HepG2 (cell line): ENCODE results near the gene THSD4. TPM values are rescaled to one million over a fixed set of nuclear protein-coding genes. Genes with fewer than 3 reads are reported as not detected.

Experiments
- ATAC-seq: fragments of 200-7000 bp; cut with Tn5 transposase; 3 replicates; pipeline ENCODE4 v1.9.1; 2020; ENCODE audit warnings: mild to moderate bottlenecking, moderate library complexity
- BruUV-seq: library from RNA; stranded (reverse); fragments of 400-500 nt; replicated peaks from 2 replicates; lab custom pipeline; 2021; lab: Mats Ljungman, UMichigan
- CTCF ChIA-PET: fragments of 300-600 bp; formaldehyde crosslinking; extraction: SDS; loops from one replicate; lab custom pipeline; 2021; ENCODE audit warnings: low total read pairs, inconsistent platforms, low intra/inter-chr PET ratio; lab: Yijun Ruan, JAX
- POLR2A ChIA-PET: fragments of 350-600 bp; sonication (Branson Sonifier 250); formaldehyde crosslinking; loops from one replicate; lab custom pipeline; 2020; ENCODE audit warnings: antibody characterized with exemption, inconsistent platforms; lab: Yijun Ruan, JAX
- DNase-seq: peaks from one replicate; pipeline ENCODE4 v3.0.0-alpha.2; 2015; ENCODE audit warnings: low spot score
- FAIRE-seq: peaks from 3 replicates; lab custom pipeline; 2011; peaks lifted over from hg19 to GRCh38; lab: Jason Lieb, UNC
- H2AFZ ChIP-seq: one replicate; pipeline ENCODE4 v1.6.1; 2011; ENCODE audit warnings: low read length, inconsistent platforms
- H3K27ac ChIP-seq: fragments of 300-600 bp; 3 replicates; pipeline ENCODE4 v1.8.0; 2011; ENCODE audit warnings: mixed run types, mild to moderate bottlenecking, mixed read lengths, low read length, inconsistent platforms; ENCODE audit not compliant: insufficient read depth; ENCODE audit errors: extremely low read length
- H3K27me3 ChIP-seq, 2 experiments: fragments of 200-600 bp in 1 of 2; 2 replicates in 1 of 2; 3 replicates in 1 of 2; pipeline versions ENCODE4 v1.6.0 to v1.8.0; 2011; ENCODE audit warnings: low read length in 2 of 2, mild to moderate bottlenecking in 2 of 2, moderate library complexity in 2 of 2, inconsistent platforms in 1 of 2; ENCODE audit not compliant: insufficient read depth in 2 of 2, control insufficient read depth in 1 of 2
- H3K36me3 ChIP-seq, 2 experiments: fragments of 200-600 bp in 1 of 2; replicated peaks in 1 of 2; 2 replicates in 1 of 2; 3 replicates in 1 of 2; pipeline versions ENCODE4 v1.5.1 to v1.8.0; 2011; ENCODE audit warnings: low read length in 2 of 2, inconsistent platforms in 1 of 2; ENCODE audit not compliant: insufficient read depth in 2 of 2, control insufficient read depth in 1 of 2
- H3K4me1 ChIP-seq: 2 replicates; pipeline ENCODE4 v1.5.1; 2012; ENCODE audit warnings: low read length, inconsistent platforms; ENCODE audit not compliant: insufficient read depth
- H3K4me2 ChIP-seq: 2 replicates; pipeline ENCODE4 v1.6.0; 2011; ENCODE audit warnings: low read depth, low read length, inconsistent platforms
- H3K4me3 ChIP-seq, 3 experiments: fragments of 200-600 bp in 1 of 3; sonication (generic), shearing (Covaris generic) in 1 of 3; replicated peaks in 1 of 3; 2 replicates each; pipeline ENCODE4 v1.5.1; 2011 to 2016; ENCODE audit warnings: low read length in 3 of 3, inconsistent platforms in 2 of 3, low read depth in 2 of 3, mild to moderate bottlenecking in 2 of 3, control low read depth in 1 of 3, mixed read lengths in 1 of 3; ENCODE audit not compliant: insufficient read depth in 1 of 3
- H3K79me2 ChIP-seq: one replicate; pipeline ENCODE4 v1.6.1; 2011; ENCODE audit warnings: low read length, inconsistent platforms; ENCODE audit not compliant: insufficient read depth
- H3K9ac ChIP-seq: 2 replicates; pipeline ENCODE4 v1.6.0; 2011; ENCODE audit warnings: mild to moderate bottlenecking, low read depth, low read length, inconsistent platforms; ENCODE audit not compliant: insufficient read depth
- H3K9me3 ChIP-seq: 2 replicates; pipeline ENCODE4 v1.5.1; 2012; ENCODE audit warnings: mild to moderate bottlenecking, low read length
- H4K20me1 ChIP-seq: 2 replicates; pipeline ENCODE4 v1.6.0; 2011; ENCODE audit warnings: inconsistent platforms, mild to moderate bottlenecking, low read length, moderate library complexity; ENCODE audit not compliant: insufficient read depth
- AFF4 ChIP-seq: sonication (generic); formaldehyde crosslinking; IDR thresholded peaks from 2 replicates; pipeline ENCODE4 v1.4.0; 2020; ENCODE audit warnings: missing genetic modification reagents
- ONECUT2 ChIP-seq: sonication (generic); formaldehyde crosslinking; IDR thresholded peaks from 2 replicates; pipeline ENCODE4 v1.4.0; 2020; ENCODE audit warnings: missing genetic modification reagents
- ZBTB2 ChIP-seq: sonication (generic); formaldehyde crosslinking; IDR thresholded peaks from 2 replicates; pipeline ENCODE4 v1.8.0; 2022; ENCODE audit warnings: low read depth, missing genetic modification reagents
- ZNF124 ChIP-seq: sonication (generic); formaldehyde crosslinking; IDR thresholded peaks from 2 replicates; pipeline ENCODE4 v1.4.0; 2020; ENCODE audit warnings: missing genetic modification reagents
- ZNF839 ChIP-seq: sonication (generic); formaldehyde crosslinking; IDR thresholded peaks from 2 replicates; pipeline ENCODE4 v1.4.0; 2020; ENCODE audit warnings: missing genetic modification reagents, mild to moderate bottlenecking, borderline replicate concordance
- WGBS: methylation state at CpG from one replicate; pipeline ENCODE4 v1.1.6; 2017; ENCODE audit warnings: low lambda C conversion rate; 5-methylcytosine and 5-hydroxymethylcytosine counted together
- in situ Hi-C: cut with HindIII; loops from 2 replicates; pipeline ENCODE4 v1.10.0; 2017; ENCODE audit warnings: low pct_unique_long_range_greater_than_20kb; ENCODE audit not compliant: extremely low pct_ligation_motif_present
- intact Hi-C: fragments of 100-400 bp; cut with micrococcal nuclease; formaldehyde crosslinking; loops from one replicate; pipeline ENCODE4 v1.10.0; 2022; ENCODE audit not compliant: unreplicated experiment
- polyA plus RNA-seq, 8 experiments: library from polyadenylated mRNA; depleted of rRNA in 3 of 8; stranded (reverse) in 7 of 8; unstranded in 1 of 8; fragments of >200 nt; fragmentation: Illumina TruSeq in 4 of 8; extraction: Trizol in 4 of 8; gene quantifications; 2 replicates each; pipeline versions ENCODE4 v1.2.1 to v1.2.3, GENCODE V29; 2011 to 2016; ENCODE audit warnings: low read depth in 4 of 8, missing spikeins in 1 of 8, mixed read lengths in 1 of 8; ENCODE audit not compliant: insufficient read depth in 1 of 8
- total RNA-seq, 5 experiments: library from RNA; depleted of rRNA; stranded (reverse); fragments of >200 nt; fragmentation: Illumina TruSeq; extraction: Trizol; gene quantifications; 2 replicates each; pipeline ENCODE4 v1.2.3, GENCODE V29; 2016; ENCODE audit warnings: low read depth in 1 of 5
- TF ChIP-seq, protein P1 (sequence below): sonication (generic); formaldehyde crosslinking; conservative IDR thresholded peaks from 2 replicates; pipeline ENCODE4 v1.4.0; 2020; ENCODE audit warnings: mild to moderate bottlenecking, missing genetic modification reagents, moderate library complexity

Gene THSD4
- total and polyA plus RNA-seq, 2 of the 13 experiments (the other 11 are each of a cell fraction or from before 2014, with no cell fraction given): 0.07 to 0.21 TPM

GRCh38 chr15:71456811-71457210, 341.5 kb downstream of the THSD4 start:
- Histone ChIP-seq H3K79me2 (no peaks in the 10 kb centered on the region), H3K27me3 (peaks cover 0 to 3% of the 10 kb centered on the region in 2 experiments; a peak in 2 of 5 replicates), H3K36me3 (no peaks in the 10 kb centered on the region), H2AFZ (no peak overlapping the region), H3K4me3 (no peak overlapping the region), H4K20me1 (no peaks in the 10 kb centered on the region), H3K4me1 (peaks cover 40% of the 10 kb centered on the region), H3K9ac (no peak overlapping the region), H3K4me2 (no peak overlapping the region), H3K27ac (no peak overlapping the region), H3K9me3 (no peaks in the 10 kb centered on the region)
- no peak for DNase-seq
- TF ChIP-seq ZBTB2 (CRISPR knock-in tag) (no peak), ZNF839 (CRISPR knock-in tag) (no peak), ZNF124 (CRISPR knock-in tag) (no peak), ONECUT2 (CRISPR knock-in tag) (no peak), AFF4 (no peak)
- TF ChIP-seq, protein P1, sequence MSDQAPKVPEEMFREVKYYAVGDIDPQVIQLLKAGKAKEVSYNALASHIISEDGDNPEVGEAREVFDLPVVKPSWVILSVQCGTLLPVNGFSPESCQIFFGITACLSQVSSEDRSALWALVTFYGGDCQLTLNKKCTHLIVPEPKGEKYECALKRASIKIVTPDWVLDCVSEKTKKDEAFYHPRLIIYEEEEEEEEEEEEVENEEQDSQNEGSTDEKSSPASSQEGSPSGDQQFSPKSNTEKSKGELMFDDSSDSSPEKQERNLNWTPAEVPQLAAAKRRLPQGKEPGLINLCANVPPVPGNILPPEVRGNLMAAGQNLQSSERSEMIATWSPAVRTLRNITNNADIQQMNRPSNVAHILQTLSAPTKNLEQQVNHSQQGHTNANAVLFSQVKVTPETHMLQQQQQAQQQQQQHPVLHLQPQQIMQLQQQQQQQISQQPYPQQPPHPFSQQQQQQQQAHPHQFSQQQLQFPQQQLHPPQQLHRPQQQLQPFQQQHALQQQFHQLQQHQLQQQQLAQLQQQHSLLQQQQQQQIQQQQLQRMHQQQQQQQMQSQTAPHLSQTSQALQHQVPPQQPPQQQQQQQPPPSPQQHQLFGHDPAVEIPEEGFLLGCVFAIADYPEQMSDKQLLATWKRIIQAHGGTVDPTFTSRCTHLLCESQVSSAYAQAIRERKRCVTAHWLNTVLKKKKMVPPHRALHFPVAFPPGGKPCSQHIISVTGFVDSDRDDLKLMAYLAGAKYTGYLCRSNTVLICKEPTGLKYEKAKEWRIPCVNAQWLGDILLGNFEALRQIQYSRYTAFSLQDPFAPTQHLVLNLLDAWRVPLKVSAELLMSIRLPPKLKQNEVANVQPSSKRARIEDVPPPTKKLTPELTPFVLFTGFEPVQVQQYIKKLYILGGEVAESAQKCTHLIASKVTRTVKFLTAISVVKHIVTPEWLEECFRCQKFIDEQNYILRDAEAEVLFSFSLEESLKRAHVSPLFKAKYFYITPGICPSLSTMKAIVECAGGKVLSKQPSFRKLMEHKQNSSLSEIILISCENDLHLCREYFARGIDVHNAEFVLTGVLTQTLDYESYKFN (CRISPR knock-in tag): no peak
- WGBS: 77% methylated on average over 3 of the region's 3 CpGs
- in situ Hi-C loops: no loop called here
- intact Hi-C loops: no loop called here
- CTCF ChIA-PET: no interaction called here
- POLR2A ChIA-PET: no interaction called here
- no peak for FAIRE-seq
- no peak for ATAC-seq
- no TSS peak for BruUV-seq
